Gastrocnemius medialis (tissue), 4 donors: ENCODE measurements around the gene CD19.

Experiments
- CTCF ChIP-seq, 5 experiments: fragments of 450-650 bp in 3 of 5; fragments of 200-600 bp in 2 of 5; sonication (generic) in 2 of 5; IDR thresholded peaks in 4 of 5; conservative IDR thresholded peaks in 1 of 5; 1 replicate in 4 of 5; 2 replicates in 1 of 5; pipeline ENCODE4 v1.5.1; 2016 to 2019; ENCODE audit warnings: antibody characterized with exemption in 5 of 5, mild to moderate bottlenecking in 3 of 5, moderate library complexity in 3 of 5
- POLR2A ChIP-seq, 2 donors: fragments of 450-650 bp; IDR thresholded peaks; one replicate each; pipeline ENCODE4 v1.6.1; 2017; ENCODE audit warnings: antibody characterized with exemption in 2 of 2, mild to moderate bottlenecking in 2 of 2, moderate library complexity in 2 of 2

- TF ChIP-seq CTCF (IDR thresholded peaks at IDR 0.05 in 4 of 5, conservative IDR thresholded peaks at IDR 0.05 in 1 of 5) (no peak), POLR2A (IDR thresholded peaks at IDR 0.05) (no peak)
These were observed at the start of gene CD19 for GRCh38 chr16:28931801-28932225.
